GM20431 (cell line): ENCODE results near the gene NXPH2.

Experiments used
- in situ Hi-C: fragments of 300-500 bp; cut with MseI, MboI; formaldehyde crosslinking; loops from one replicate; pipeline ENCODE4 v1.15.0; 2020; ENCODE audit warnings: low sequenced_read_pairs; ENCODE audit not compliant: unreplicated experiment

Gene NXPH2

DNA sequence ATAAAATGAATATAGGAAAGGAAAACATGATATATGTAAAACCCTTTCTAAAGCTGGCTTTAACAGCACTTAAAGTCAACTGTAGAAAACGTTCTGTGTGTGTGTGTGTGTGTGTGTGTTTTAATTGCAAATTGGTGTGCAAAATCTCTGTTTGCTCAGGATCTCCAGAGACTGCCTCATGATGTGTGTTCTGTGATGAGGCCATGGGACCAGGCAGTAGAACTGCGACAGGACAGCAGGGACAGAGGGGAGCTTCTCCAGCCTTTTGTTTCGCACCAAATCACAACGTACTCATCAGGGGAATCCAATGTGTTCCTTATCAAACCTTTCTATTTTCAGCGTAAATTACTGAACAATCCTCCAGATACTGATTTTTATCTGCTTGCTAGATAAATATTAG lies 66.7 kb downstream of the NXPH2 start:
- in situ Hi-C loops = no loop called here

DNA sequence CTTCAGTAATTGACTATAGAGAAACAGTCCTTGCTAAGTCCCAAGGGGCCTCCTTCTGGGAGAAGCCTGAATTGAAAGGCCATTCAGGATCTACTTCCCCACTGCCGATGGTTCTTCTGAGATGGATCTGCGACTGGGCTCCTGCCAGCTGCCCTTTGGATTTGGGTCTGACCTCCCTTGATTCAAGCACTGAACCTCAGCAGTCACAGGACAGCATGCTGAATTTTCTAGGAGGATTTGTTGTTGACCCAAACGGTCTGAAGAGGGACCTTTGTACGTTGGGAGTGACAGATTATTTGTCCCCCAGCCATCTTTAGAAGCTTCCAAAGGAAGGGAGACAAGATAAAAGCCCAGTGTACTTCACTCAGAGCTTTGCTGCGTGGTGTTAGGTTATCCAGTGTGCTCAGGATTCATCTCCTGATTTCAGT lies 67.1 kb downstream of the NXPH2 start:
- in situ Hi-C loops = no loop called here

DNA sequence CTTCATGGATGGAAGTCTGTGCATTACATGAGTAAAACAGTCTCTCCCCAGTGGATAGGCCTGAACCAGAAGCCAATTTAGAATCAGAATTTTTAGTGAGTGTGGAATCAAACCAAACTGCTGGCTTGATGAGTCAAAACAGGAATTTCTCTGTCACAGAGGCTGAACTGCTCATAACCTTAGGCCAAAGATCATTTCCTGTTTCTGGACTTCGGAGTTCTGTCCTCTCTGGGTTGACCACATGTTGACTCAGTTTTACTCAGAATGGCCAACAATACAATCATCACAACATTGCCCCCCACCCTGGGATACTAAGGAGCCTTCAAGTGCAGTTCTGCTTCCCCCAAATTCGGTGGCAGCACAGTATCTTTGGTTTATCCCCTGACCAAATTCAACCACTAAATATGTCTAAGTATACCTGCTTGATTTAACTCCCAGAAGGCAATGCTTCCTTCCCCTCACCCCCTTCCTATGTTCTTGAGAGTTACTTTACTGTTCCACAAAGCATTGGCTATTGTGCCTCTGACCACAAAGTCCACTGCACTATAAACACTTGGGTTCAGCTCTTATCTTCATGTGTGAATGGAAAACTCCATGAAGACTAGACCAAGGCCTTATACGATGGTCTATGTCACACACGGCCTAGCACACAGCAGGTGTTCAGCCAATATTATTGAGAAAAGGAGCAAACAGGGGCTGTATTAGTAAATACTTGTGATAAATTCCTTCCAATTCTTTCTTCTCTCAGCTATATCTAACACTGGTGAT lies 67.8 kb downstream of the NXPH2 start:
- in situ Hi-C loops = no loop called here

DNA sequence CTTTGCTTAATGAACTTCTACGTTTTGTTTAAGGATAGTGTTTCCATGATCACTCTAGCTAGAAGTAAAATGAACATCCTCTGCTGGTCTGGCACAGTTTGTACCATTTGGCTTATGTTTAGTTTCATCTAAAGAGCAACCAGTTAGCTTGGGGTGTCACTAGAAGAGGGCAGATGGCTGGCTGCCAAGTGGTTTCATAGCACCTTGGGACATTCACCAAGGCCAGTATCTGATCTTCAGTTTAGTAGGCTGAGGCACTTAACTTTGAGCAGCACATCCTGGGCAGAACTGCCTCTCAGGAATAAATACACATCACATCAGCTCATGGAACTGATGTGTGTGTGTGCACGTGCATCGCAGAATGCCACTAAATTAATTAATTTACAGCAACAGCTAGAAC lies 68.4 kb downstream of the NXPH2 start:
- in situ Hi-C loops = no loop called here

DNA sequence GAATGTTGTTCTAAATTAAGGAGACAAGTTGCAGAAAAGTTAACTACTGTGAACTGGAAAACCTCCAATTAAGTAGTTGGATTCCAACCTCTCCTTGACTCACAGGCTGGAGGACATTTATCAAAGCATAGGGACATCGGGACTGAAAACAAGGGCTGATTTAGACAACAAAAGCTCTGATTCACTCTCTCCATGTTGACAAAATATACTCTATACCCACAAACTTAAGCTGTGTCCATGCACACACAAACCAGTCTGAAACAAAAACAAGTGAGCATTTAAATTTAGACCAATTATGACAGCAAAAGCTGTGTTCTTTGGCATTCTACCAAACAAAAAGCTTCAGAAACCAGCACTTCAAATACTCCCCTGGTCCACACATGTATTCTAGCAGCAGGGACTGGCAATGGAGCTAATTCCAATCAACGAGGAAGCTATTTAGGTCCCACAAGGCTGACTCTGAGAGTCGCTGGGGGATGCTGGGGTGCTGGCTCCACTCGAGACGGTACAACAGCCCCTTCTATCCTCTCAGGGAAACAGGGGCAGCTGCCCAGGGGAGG lies 71.4 kb downstream of the NXPH2 start:
- in situ Hi-C loops = no loop called here

DNA sequence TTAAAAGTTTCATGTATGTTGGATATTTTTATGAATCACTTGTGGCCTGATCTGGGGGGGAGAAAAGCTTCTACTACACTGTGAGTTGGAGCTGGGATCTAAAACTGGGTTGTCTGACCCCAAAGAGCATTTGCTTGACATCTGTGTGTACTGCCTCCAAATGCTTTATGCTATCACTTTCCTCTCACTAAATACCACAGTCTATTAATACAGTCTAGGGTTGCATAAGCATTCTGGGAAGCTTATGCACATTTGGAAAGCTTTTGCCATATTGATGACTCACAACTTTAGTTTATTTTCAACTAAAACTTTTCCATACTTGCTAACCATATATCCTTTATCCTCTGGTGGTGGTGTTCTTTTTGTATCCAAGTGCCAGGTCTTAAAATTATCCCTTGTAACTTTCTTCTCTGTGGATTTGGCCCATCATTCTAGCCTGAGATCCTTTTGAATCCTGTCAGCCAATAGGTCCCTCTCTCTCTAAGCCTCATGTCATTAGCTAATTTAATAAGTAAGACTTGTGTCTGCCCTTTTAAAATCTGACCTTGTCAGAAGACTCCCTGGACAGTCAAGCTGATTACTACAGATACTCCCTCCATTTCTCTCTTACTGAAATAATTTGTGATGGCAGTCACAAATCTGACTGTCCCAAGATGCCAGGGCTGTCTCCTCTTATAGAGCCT lies 72.7 kb downstream of the NXPH2 start:
- in situ Hi-C loops = no loop called here

DNA sequence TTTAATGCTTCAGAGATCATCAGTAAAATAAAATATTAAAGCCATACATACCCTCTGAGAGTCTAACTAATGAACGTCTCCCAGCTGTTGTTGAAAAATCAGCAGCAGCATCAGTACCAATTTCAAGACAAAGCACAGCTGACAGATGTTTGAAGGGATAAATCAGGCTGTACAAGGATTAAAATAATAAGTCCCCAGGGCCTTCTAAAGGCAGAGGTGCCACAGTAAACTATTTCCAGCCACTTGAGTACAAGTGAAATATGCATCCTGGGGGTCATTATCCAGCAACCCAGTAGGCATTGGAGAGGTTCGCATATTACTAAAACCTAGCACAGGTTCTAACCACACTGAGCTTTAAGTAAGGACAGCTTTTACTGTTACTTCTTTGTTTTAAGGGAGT lies 76.9 kb downstream of the NXPH2 start:
- in situ Hi-C loops = no loop called here

DNA sequence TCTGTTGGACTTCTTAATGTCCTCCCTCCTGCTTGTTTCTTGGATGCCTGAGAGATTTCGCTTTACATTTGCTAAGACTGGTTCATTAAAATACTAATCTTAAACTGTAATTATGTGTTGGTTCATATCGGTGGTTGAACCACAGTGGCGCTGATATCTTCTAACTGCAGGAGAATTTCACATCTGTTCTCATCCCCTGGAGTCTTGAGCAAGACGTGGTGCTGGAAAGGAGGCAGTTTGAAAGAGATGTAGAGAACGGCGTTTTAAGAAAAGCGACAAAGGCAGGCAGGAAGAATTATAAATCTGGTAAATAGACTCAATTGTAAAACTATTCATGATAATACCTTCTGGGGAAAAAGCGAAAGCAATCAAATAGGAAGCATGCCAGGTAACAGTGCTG lies 79.5 kb downstream of the NXPH2 start:
- in situ Hi-C loops = no loop called here

DNA sequence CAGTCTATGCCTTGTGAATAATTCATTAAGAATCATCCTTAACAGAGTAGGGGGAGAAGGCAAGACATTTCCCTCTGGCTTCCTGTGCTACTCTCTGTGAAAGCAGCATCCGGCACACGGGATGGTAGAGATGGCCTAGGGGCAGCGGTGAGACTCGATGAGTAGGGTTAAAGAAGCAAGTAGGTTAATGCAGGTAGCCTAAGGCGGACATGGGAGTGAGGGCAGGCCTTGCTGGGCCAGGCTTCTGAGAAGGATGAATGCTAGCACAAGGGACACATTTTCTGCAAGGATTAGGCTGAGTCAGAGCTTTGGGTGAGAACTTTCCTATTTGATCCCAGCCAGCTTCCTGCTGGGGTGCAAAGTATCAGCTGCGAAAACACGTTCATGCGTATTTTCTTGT lies 80.8 kb downstream of the NXPH2 start:
- in situ Hi-C loops = no loop called here

DNA sequence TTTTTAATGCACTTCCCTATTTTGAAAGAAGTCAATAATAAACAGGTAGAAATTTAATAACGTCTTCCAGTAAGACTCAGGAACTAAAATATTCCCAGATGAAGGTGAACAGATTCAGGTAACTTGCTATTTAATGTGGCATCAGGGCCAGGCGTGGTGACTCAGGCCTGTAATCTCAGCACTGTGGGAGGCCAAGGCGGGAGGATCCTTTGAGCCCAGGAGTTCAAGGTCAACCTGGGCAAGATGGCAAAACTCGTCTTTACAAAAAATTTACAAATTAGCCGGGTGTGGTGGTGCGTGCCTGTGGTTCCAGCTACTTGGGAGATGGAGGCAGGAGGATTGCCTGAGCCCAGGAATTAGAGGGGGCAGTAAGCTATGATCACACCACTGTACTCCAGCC lies 81.8 kb downstream of the NXPH2 start:
- in situ Hi-C loops = no loop called here

DNA sequence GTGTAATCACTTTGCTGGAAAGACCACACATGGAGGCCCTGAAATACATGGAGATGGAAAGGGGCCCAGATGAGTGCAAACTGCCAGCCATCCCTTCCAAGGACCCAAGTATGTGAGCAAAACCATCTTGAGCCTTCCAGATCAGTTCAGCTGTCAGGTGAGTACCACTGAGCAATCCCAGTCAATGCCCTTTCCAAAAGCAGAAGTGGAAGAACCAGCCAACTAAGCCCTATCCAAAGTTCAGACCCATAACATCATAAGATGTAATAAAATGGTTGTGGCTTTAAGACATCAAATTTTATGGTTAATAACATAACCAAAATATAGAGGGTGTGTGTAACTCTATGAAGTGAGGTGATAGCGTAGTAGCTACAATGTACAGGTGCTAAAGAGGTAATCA lies 88.5 kb downstream of the NXPH2 start:
- in situ Hi-C loops = no loop called here

DNA sequence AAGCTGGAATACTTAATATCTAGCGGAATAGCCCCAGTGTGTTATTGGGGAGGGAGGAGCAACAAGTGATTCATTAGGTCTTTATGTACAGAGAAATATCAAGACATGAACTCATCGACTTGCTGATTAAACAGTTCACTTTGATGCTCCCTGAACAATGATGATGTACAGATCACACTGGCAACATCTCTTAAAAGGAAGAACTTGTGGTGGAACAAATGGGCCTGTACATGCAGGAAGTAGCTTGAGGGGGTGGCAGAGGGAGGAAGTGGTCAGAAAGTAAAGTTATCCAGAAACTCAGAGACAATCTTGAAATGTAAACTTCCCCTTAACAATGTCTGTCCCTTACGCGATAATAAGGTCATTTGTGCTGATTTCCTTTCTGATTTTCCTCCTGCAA lies 90.5 kb downstream of the NXPH2 start:
- in situ Hi-C loops = no loop called here

DNA sequence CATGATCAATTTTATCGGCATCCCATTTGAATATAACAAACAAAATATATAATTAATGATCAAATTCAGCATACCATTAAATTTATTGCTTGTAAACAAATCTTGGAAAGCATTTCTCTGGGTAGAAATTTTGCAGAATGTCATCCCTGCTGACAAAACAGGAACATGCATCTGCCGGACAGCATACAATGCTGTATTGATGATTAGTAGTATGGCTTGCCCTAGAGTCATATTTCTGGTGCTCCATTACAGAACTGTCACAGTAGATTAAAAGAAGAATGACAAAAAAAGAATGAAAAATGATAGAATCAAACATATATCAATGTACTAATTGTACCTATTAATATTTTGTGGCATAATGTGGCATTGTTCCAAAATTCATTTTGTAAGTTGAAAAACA lies 98.0 kb downstream of the NXPH2 start:
- in situ Hi-C loops = no loop called here

DNA sequence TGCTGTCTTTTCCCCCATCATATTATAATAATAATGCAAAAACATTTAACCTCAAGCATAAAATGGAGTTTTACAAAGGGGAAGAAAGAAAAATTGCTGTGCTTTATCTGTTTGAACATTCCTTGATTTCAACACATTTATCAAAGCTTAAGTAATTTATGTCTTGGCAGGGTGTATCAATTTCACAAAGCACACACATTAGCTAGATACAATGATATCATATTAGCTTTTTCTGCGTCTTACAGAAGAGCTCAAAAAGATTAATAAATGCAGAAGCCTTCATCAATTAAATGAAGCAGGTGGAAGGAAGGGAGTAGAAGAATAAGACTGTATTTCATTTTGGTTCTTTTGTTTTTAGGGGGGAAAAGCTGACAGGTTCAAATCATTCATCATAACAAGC lies 103.0 kb downstream of the NXPH2 start:
- in situ Hi-C loops = no loop called here

DNA sequence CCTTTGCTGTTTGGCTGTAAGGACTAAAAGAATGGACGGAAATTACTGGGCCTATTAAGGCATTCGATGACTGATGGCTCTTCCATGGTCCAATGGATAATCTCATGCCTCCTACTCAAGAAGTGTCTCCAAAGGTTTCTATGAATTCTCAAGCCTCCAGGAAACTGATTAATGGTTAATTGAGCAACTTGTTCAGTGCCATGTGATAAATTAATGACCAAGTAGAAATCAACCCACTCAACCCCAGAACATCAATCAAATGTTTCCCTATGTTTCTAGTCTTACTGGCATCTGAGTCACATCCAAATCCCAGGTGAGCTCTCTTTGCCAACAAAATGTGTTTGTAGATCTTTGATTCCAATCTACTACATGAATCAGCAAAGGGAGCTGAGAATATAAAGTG lies 103.6 kb downstream of the NXPH2 start:
- in situ Hi-C loops = no loop called here

DNA sequence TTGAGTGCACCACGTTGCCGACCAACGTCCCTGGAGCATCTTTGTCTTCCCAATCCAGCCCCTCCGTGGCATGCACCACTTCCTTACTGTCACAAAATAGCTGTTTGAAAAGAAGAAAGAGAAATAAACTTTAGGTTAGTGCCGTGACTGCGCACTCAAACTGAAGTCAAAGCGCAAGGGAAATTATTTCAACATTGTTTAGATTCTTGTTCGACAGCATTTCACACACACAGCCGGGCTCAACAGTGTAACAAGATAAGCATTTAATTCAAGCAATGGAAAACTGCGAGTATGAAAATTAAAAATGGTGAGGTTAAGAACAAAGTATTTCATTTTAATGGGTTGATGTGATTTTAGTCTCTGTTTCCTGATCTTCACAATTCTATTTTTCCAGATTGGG lies 108.6 kb downstream of the NXPH2 start:
- in situ Hi-C loops = no loop called here

DNA sequence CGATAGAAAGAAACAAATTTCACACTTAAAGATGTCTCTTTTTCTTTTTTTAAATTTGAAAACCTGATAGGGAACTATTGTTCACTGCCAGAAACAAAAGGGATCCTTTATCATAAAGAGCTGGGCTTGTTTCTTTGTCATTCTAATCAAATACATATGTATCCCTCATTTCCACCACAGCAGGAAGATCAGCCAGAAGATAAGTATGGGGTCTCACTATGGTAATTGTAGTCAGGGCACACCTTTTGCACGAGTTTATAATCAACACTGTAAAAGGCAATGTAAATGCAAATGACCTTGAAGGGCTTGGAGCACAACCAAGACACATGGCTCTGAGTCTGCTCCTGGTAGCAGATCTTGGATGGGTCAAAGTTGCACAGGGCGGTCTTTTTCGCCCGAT lies 109.5 kb downstream of the NXPH2 start:
- in situ Hi-C loops = no loop called here

DNA sequence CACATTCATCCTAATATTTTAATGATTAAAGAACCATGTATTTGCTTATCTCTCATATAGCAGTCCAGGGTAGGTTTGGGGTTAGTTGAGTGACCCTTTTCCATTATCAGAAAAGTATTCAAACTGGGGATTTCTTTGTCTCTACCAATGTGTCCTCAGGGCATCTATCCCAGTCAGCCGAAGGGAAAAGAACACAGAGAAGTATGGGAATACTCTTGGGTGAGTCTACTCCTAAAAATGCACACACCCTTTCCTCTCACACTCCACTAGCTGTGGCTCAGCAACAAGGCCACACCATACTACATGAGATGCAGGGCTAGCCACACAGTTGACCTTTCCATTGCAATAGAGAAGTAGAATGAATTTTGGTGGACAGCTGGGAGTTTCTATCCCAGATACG lies 114.3 kb downstream of the NXPH2 start:
- in situ Hi-C loops = no loop called here

DNA sequence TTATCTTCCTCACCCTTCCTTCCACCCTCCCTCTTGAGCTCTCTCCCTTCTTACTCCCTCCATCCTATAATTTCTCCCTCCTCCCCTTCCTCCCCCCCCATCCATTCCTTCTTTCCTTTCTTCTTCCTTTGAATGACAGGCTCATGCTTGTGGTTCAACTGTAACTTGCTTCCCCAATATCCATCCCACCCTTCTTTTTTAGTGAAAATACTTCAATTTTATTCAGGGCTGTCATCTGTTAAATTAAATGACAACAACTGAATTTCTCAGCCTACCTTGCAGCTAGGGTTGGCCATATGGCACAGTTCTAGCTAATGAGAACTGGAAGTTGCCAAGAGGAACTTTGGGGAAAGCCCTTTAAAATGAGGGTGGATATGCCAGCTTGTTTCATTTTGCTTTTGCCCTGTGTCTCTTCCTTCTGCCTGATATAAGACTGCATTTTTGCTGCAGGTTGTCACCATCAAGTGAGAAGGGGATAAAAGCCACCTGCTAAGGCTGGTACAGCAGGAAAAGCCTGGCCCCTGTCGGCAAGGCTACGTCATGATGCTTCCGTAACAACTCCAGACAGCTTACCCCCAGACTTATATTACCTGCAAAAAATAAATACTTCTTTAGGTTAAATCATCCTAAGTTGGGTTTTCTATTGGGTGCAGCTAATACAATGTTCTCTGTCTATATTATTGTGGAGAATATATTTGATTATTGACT lies 121.8 kb downstream of the NXPH2 start:
- in situ Hi-C loops = no loop called here

DNA sequence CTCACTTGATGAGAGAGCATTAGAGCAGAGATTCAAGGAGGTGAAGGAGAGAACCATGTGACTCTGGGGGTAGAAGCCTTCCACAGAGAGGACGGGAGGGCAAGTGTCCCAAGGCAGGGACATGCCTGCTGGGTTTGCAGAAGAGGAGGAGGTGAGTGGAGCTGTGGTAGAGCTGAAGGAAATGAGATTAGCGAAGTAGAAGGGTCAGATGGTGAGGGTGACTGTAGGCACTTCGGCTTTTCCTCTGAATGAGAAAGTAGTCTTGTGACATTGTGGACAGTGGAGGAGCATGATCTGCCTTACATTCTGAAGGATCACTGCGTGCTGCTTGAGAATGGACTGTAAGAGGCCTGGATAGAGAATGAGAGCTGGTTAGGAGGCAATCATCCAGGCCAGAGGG lies 126.0 kb downstream of the NXPH2 start:
- in situ Hi-C loops = no loop called here

DNA sequence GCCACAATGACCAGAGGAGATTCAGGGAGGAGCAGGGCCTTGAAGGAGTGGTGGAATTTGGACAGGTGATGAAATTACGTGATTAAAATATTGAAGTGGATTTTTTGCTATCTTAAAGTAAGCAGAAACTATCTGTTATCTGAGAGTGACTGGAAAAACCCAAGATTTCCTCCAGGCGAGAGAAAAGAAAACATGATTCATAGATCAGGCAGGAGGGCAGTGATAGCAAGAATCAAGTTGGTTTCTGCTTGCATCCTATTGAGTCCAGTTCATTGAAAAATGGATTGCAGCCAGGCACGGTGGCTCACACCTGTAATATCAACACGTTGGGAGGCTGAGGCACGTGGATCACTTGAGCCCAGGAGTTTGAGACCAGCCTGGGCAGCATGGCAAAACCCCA lies 127.8 kb downstream of the NXPH2 start:
- in situ Hi-C loops = no loop called here
